ENCODE data around the gene CNNM3.

GRCh38 chr2:96831679-96832078, 15.6 kb downstream of the CNNM3 start:
- TF ChIP-seq EZH2phosphoT487 (IDR thresholded peaks at IDR 0.05; ENCODE audit: low read depth, severe bottlenecking, unreplicated experiment) (no peak), EZH2 (IDR thresholded peaks at IDR 0.05; ENCODE audit: borderline replicate concordance) (no peak)

All from hepatocyte (in vitro differentiated cells).